ENCODE measurements around the gene DCD.
A peak's percentile ranks its signal among the peaks of the same experiment; 100 is the strongest.
"Not testable (repeated sequence)": the region's sequence is repeated elsewhere in the genome, so short reads cannot be mapped to it uniquely, and the experiment has no call there.

Gene DCD

DNA sequence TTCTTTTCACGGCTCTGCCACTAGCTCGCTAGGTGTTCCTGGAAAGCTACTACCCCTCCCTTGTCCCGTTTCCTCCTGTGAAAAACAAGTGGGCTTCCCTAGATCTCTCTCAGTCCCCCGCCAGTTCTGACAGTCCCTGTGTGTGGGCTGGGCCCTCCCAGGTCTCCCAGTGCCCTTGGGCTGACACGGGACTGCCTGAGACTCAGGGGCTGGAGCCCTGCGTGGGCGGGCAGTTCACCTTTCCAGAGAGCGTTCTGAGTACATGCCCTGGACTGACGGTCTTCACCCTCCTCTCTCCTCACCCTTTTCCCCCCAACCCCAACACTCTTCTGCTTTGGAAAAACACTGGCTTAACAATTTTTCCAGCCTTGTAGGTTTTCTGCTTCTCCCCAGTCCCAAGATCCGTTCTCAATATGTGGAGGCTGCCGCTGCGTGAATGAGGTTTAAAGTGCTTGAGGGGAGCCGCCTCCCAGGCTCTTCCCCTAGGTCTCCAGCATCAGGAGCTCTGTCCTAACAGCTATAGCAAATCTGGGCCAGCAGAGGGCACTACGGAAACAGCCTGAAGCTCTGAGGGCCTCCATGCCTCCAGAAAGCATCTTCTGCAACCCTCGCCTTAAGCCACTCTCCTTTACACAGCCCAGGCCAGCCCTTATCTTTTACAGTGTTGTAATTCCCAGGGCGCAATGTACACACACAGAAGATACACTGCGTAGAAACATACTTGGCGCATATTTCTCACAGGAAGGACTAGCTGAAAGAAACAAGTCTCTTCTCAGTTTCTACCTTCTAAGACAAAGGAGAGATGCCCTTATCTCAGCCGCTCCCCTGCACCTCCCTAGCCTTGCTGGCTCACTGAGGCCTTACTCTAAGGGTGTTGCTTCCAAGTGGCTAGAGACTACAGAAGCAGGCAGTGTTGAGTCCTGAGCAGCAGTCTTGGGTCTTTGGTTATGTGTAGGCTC is 10.4 kb upstream of the DCD start:
- no peak for TF ChIP-seq Cebpa-rat (IDR thresholded peaks at IDR 0.05)
- Histone ChIP-seq H3K4me2 (no peak overlapping the region), H3K36me3 (no peaks in the 10 kb centered on the region), H3K9me3 (replicated peaks in 1 of 11) (peaks cover 0 to 10% (median 0%) of the 10 kb centered on the region in 11 experiments; a peak in 5 of 22 replicates), H3K27ac (no peak overlapping the region), H4K20me1 (no peaks in the 10 kb centered on the region), H3K9ac (no peak overlapping the region), H3K27me3 (no peaks in the 10 kb centered on the region), H3K4me3 (no peak overlapping the region), H3K4me1 (0 out of 20 replicates have a peak, but pooled peaks cover 0 to 4% (median 0%) of the 10 kb centered on the region in 10 experiments)

DNA sequence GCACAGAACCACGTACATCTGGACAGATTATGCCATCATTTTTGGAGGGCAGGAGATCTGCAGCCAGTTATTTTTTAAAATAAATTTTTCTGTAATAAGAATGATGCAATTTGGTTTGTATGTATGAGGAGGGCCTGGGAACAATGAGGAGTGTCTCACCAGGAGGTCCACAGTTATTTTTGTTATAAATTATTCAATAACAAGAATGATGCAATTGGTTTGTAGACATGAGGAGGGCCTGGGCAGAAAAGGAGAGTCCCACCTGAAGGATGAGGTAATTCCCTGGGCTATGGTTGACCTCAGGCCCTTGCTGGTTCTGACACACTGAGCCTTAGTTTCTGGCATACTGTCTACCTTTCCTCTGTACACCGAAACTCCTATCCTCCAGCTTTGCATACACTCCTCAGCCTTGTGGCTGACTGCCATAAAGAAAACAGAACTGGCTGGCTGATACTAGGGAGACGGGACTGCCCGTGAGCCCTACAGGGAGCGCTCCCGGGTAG is 9.0 kb upstream of the DCD start:
- Histone ChIP-seq H3K36me3 (no peaks in the 10 kb centered on the region), H3K27me3 (no peaks in the 10 kb centered on the region), H3K4me3 (no peak overlapping the region), H3K27ac (no peak overlapping the region), H3K4me2 (no peak overlapping the region), H3K9me3 (replicated peaks in 1 of 11) (peaks cover 0 to 10% (median 0%) of the 10 kb centered on the region in 11 experiments; a peak in 5 of 22 replicates), H3K4me1 (0 out of 20 replicates have a peak, but pooled peaks cover 0 to 4% (median 0%) of the 10 kb centered on the region in 10 experiments), H3K9ac (no peak overlapping the region), H4K20me1 (no peaks in the 10 kb centered on the region)
- TF ChIP-seq Cebpa-rat (IDR thresholded peaks at IDR 0.05): no peak

DNA sequence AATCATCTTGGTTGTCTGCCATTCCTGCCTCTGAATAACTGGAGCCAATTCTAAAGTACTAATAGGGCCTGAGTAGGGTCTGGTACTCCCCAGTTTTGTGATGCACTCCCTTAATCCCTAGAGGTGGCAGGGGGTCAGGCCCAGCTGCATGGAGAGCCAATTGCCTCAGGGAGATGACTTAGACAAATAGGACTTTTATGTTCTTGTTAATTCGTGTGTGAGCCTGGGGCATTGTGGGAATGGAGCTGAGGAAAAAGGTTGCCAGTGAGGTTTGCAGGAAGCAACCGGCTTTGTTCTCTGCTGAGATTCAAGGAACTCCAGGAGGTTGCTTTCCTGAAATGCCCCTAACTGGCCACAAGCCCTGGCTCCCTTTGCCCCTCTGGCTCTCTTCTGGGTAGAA is 6.8 kb upstream of the DCD start:
- no peak overlapping the region for H3K9ac ChIP-seq
- peaks cover 0 to 10% (median 0%) of the 10 kb centered on the region in 11 experiments; a peak in 5 of 22 replicates for H3K9me3 ChIP-seq (replicated peaks in 1 of 11)
- H3K36me3 ChIP-seq: no peaks in the 10 kb centered on the region
- no peak overlapping the region for H3K4me3 ChIP-seq
- H3K27me3 ChIP-seq: no peaks in the 10 kb centered on the region
- no peaks in the 10 kb centered on the region for H4K20me1 ChIP-seq
- H3K4me2 ChIP-seq: peak overlapping the region in 1 of 11 experiments; percentile 21; a peak in 2 of 22 replicates
- no peak overlapping the region for H3K27ac ChIP-seq
- TF ChIP-seq Cebpa-rat (IDR thresholded peaks at IDR 0.05): no peak
- 0 out of 20 replicates have a peak, but pooled peaks cover 0 to 4% (median 0%) of the 10 kb centered on the region in 10 experiments for H3K4me1 ChIP-seq

DNA sequence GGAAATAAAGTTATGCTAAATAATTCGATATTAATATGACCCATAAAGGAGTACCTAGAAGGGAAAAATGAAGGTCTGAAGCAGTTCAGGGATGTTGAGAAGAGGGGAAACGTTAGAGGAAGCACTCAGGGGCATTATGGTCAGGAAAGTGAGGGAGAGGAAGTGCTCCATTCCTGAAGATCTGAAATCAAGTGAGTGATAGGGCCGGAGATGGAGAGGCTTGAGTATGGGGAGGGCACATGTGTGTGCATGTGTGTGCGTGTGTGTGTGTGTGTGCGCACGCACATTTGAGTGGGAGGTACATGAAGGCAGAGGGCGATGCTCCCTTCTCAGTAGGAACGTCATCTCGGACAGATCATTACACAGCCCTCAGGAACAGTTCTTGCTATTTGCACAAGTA is 4.9 kb upstream of the DCD start:
- no peak overlapping the region for H3K27ac ChIP-seq
- H3K27me3 ChIP-seq: no peaks in the 10 kb centered on the region
- H3K36me3 ChIP-seq: no peaks in the 10 kb centered on the region
- H3K4me1 ChIP-seq: 0 out of 20 replicates have a peak, but pooled peaks cover 0 to 4% (median 0%) of the 10 kb centered on the region in 10 experiments
- H4K20me1 ChIP-seq: no peaks in the 10 kb centered on the region
- no peak overlapping the region for H3K4me3 ChIP-seq
- peaks cover 0 to 4% (median 0%) of the 10 kb centered on the region in 11 experiments; a peak in 4 of 22 replicates for H3K9me3 ChIP-seq (replicated peaks in 1 of 11)
- no peak overlapping the region for H3K9ac ChIP-seq
- no peak overlapping the region for H3K4me2 ChIP-seq
- TF ChIP-seq Cebpa-rat (IDR thresholded peaks at IDR 0.05): no peak

DNA sequence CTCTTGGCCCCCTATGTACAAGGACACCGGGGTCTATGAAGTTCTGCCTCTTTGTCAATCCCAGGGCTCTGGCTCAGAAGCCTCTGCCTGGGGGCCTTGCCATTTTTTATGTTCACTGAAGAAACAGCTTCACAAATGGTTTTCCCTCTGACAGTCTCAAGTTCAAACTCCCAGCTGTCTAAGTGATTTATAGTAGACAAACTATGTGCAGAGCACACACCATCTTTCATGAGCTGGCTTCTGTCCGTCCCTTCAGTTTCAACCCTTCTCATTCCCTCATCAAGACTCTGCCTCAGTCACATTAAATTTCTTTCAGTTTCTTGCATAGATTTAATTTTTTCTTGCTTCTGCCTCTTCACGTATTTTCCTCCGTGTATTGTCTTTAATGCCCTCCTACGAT is 2.7 kb upstream of the DCD start:
- no peak for TF ChIP-seq Cebpa-rat (IDR thresholded peaks at IDR 0.05)
- H3K9me3 ChIP-seq (replicated peaks in 1 of 11): no peaks in the 10 kb centered on the region

DNA sequence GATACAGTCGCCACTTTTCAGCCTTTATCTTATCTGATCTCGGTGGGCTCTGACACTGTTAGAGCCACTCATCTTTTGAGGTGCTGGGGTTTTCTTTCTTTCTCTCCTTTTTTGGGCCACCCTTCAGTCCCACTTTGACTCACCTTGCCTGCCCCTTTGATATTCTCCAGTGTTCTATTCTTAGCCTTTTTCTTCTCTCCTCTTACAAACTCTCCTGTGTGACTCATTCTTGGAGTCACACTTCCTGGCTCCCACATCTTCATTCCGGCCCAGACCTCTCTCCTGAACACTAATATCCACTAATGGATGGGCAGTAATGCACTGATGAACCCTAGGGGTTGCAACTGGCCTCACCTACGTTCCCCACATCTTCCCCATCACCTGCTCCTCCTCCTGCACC is 2.2 kb upstream of the DCD start:
- Histone ChIP-seq H3K36me3 (no peaks in the 10 kb centered on the region), H3K27ac (no peak overlapping the region), H3K9ac (no peak overlapping the region), H3K4me1 (0 out of 20 replicates have a peak, but pooled peaks cover 0 to 4% (median 0%) of the 10 kb centered on the region in 10 experiments), H3K9me3 (replicated peaks in 1 of 11) (no peaks in the 10 kb centered on the region), H4K20me1 (no peaks in the 10 kb centered on the region), H3K4me2 (no peak overlapping the region), H3K27me3 (no peaks in the 10 kb centered on the region), H3K4me3 (no peak overlapping the region)
- TF ChIP-seq Cebpa-rat (IDR thresholded peaks at IDR 0.05): no peak

More for the DNA sequence above, 2.7 kb upstream of the DCD start:
- Histone ChIP-seq H4K20me1 (no peaks in the 10 kb centered on the region), H3K4me3 (no peak overlapping the region), H3K4me1 (0 out of 20 replicates have a peak, but pooled peaks cover 0 to 4% (median 0%) of the 10 kb centered on the region in 10 experiments), H3K4me2 (no peak overlapping the region), H3K27ac (no peak overlapping the region), H3K36me3 (no peaks in the 10 kb centered on the region), H3K9ac (no peak overlapping the region), H3K27me3 (no peaks in the 10 kb centered on the region)

DNA sequence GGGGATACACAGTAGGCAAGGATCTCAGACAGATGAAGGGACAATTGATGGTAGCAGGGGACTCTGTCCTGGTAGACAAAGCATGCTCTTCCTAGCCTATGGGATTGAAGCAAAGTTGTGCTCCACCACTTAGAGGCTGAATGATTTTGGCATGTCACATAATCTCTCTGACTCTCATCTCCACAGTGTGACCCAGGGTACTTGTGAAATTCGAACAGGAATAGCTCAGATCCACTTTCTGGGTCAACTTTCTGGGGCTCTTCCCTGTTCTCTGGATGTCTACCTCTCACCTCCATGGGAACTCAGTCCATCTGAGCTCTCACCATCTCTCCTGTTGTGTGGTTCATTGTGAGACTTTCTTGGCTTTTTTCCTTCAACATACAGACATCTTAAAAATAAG is 1.7 kb upstream of the DCD start:
- H3K4me1 ChIP-seq: no peaks in the 10 kb centered on the region
- H3K27ac ChIP-seq: no peak overlapping the region
- no peaks in the 10 kb centered on the region for H3K36me3 ChIP-seq
- H3K9ac ChIP-seq: no peak overlapping the region
- H3K4me2 ChIP-seq: no peak overlapping the region
- H3K4me3 ChIP-seq: no peak overlapping the region
- no peaks in the 10 kb centered on the region for H4K20me1 ChIP-seq
- H3K9me3 ChIP-seq (replicated peaks in 1 of 11): no peaks in the 10 kb centered on the region
- H3K27me3 ChIP-seq: no peaks in the 10 kb centered on the region
- no peak for TF ChIP-seq Cebpa-rat (IDR thresholded peaks at IDR 0.05)

DNA sequence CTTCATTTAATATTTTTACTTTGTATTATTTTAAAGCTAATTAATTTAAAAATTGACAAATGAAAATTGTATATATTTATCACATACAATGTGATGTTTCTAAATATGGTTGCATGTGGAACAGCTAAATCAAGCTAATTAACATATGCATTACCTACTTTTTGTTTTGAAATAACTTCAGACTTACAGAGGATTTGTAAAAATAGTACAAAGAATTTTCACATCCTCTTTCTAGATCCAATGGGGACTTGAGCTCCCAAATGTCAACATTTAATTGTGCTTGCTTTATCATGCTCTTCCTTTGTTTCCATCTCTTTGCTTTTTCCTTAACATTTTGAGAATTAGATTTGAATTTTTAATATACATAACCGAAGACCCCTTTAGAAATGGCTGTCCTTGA is 6.6 kb downstream of the DCD start:
- H3K4me3 ChIP-seq: 0 out of 20 replicates have a peak overlapping the region, but pooled peaks of 1 of the 10 experiments have one; percentile 17
- H3K4me1 ChIP-seq: peaks cover 19 to 28% (median 24%) of the 10 kb centered on the region in 10 experiments
- peak overlapping the region; percentile 66 to 94 (median 79) for H3K4me2 ChIP-seq
- peaks cover 0 to 8% (median 0%) of the 10 kb centered on the region in 11 experiments; a peak in 2 of 22 replicates for H3K9me3 ChIP-seq (replicated peaks in 1 of 11)
- peak overlapping the region in 9 of 11 experiments; percentile 49 to 81 (median 67); a peak in 19 of 22 replicates for H3K27ac ChIP-seq
- peak overlapping the region in 4 of 11 experiments; percentile 6 to 28 (median 17); a peak in 1 of 22 replicates for H3K9ac ChIP-seq
- no peaks in the 10 kb centered on the region for H3K36me3 ChIP-seq
- H4K20me1 ChIP-seq: no peaks in the 10 kb centered on the region
- TF ChIP-seq Cebpa-rat (IDR thresholded peaks at IDR 0.05): no peak
- H3K27me3 ChIP-seq: no peaks in the 10 kb centered on the region

DNA sequence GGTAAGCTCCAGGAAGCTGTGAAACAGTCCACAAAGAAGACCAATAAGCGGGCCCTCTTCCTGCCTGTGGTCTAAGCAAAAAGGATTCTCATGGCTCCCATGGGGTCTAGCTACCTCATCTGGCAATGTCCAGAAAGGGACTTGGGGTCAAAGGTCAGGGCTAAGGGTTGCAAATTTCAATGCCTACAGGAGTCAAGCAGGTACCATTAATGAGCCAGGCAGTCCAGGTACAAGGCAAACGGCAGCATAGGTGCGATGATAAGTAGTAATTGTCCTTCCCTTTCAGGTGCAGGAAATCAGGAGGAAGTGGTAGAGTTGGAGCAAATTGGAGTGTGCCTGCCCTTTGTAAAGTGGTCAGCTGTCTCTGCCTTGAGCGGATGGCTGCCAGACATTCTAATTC is 7.1 kb downstream of the DCD start:
- Histone ChIP-seq H3K4me1 (peaks cover 19 to 28% (median 24%) of the 10 kb centered on the region in 10 experiments), H3K9ac (peak overlapping the region in 6 of 11 experiments; percentile 6 to 57 (median 16); a peak in 4 of 22 replicates), H3K4me2 (peak overlapping the region; percentile 66 to 94 (median 79)), H3K27ac (peak overlapping the region in 9 of 11 experiments; percentile 34 to 81 (median 67); a peak in 19 of 22 replicates), H3K27me3 (no peaks in the 10 kb centered on the region), H3K4me3 (peak overlapping the region in 3 of 10 experiments; percentile 3 to 17 (median 5); a peak in 1 of 20 replicates), H3K36me3 (no peaks in the 10 kb centered on the region), H4K20me1 (no peaks in the 10 kb centered on the region), H3K9me3 (replicated peaks in 1 of 11) (peaks cover 0 to 8% (median 0%) of the 10 kb centered on the region in 11 experiments; a peak in 2 of 22 replicates)
- no peak for TF ChIP-seq Cebpa-rat (IDR thresholded peaks at IDR 0.05)

DNA sequence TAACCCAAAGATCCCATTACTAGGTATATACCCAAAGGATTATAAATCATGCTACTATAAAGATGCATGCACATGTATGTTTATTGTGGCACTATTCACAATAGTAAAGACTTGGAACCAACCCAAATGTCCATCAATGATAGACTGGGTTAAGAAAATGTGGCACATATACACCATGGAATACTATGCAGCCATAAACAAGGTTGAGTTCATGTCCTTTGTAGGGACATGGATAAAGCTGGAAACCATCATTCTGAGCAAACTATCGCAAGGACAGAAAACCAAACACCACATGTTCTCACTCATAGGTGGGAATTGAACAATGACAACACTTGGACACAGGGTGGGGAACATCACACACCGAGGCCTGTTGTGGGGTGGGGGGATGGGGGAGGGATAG is 9.1 kb downstream of the DCD start:
- H4K20me1 ChIP-seq; H3K4me3 ChIP-seq; H3K27me3 ChIP-seq; H3K27ac ChIP-seq; H3K36me3 ChIP-seq; H3K9ac ChIP-seq; H3K4me2 ChIP-seq; H3K9me3 ChIP-seq (replicated peaks in 1 of 11): not testable (repeated sequence)
- peaks cover 19 to 28% (median 24%) of the 10 kb centered on the region in 10 experiments for H3K4me1 ChIP-seq
